Inflammatory macrophage treated with lipopolysaccharide for 1 hour (primary cell): Measurements from ENCODE around the gene AICDA.
A peak's percentile ranks its signal among the peaks of the same experiment; 100 is the strongest.
"Not testable (repeated sequence)": the region's sequence is repeated elsewhere in the genome, so short reads cannot be mapped to it uniquely, and the experiment has no call there.

ENCODE experiments used
- DNase-seq, 2 donors: peaks; one replicate each; pipeline ENCODE4 v3.0.0-alpha.2; 2020 to 2022

Gene AICDA

GRCh38 chr12:8612629-8613028 lies at the start of gene AICDA:
Gene AICDA (minus strand): TSS chr12:8612859. CDS start chr12:8612767, 92 bp downstream.
- DNase-seq, result no peak

- no peak for DNase-seq
Observed at GRCh38 chr12:8661751-8662150, 49.1 kb upstream of the AICDA start.

GRCh38 chr12:8661016-8661415 lies 48.4 kb upstream of the AICDA start:
- DNase-seq, result no peak

GRCh38 chr12:8658346-8658745 lies 45.7 kb upstream of the AICDA start:
- DNase-seq, result no peak

- DNase-seq, result no peak
Observed at GRCh38 chr12:8655421-8655820, 42.8 kb upstream of the AICDA start.

- DNase-seq, result no peak
Observed at GRCh38 chr12:8648576-8649205, 36.0 kb upstream of the AICDA start.

GRCh38 chr12:8647968-8648367 lies 35.3 kb upstream of the AICDA start:
- DNase-seq, result no peak

- DNase-seq, result peak; percentile 4 to 15
Observed at GRCh38 chr12:8644345-8645248, 31.9 kb upstream of the AICDA start.

- no peak for DNase-seq
Observed at GRCh38 chr12:8642775-8643174, 30.1 kb upstream of the AICDA start.

- DNase-seq, result no peak
Observed at GRCh38 chr12:8639936-8640335, 27.3 kb upstream of the AICDA start.

GRCh38 chr12:8638951-8639350 lies 26.3 kb upstream of the AICDA start:
- no peak for DNase-seq

- no peak for DNase-seq
Observed at GRCh38 chr12:8637666-8638065, 25.0 kb upstream of the AICDA start.

- DNase-seq, result no peak
Observed at GRCh38 chr12:8637244-8637643, 24.6 kb upstream of the AICDA start.

GRCh38 chr12:8636581-8636980 lies 23.9 kb upstream of the AICDA start:
- no peak for DNase-seq

- not testable (repeated sequence) for DNase-seq
Observed at GRCh38 chr12:8636007-8636346, 23.3 kb upstream of the AICDA start.

GRCh38 chr12:8635342-8636006 lies 22.8 kb upstream of the AICDA start:
- not testable (repeated sequence) for DNase-seq

GRCh38 chr12:8630131-8630530 lies 17.5 kb upstream of the AICDA start:
- no peak for DNase-seq

GRCh38 chr12:8629486-8630033 lies 16.9 kb upstream of the AICDA start:
- DNase-seq, result peak; percentile 77 to 94

GRCh38 chr12:8628731-8629130 lies 16.1 kb upstream of the AICDA start:
- DNase-seq, result no peak

GRCh38 chr12:8624750-8625149 lies 12.1 kb upstream of the AICDA start:
- not testable (repeated sequence) for DNase-seq

- DNase-seq, result no peak
Observed at GRCh38 chr12:8622646-8623045, 10.0 kb upstream of the AICDA start.

GRCh38 chr12:8615206-8615605 lies 2.5 kb upstream of the AICDA start:
- no peak for DNase-seq

- DNase-seq, result peak; percentile 21 to 76
Observed at GRCh38 chr12:8613881-8614280, 1.2 kb upstream of the AICDA start.
